Stomach smooth muscle (tissue), 2 donors: ENCODE results near the gene IL36A.

Experiments
- H3K27ac ChIP-seq: one replicate; pipeline ENCODE4 v1.7.0; 2013; ENCODE audit warnings: mild to moderate bottlenecking, low read length, inconsistent platforms
- H3K27me3 ChIP-seq, 2 donors: one replicate each; pipeline ENCODE4 v1.7.0; 2013; ENCODE audit warnings: low read length in 2 of 2; ENCODE audit not compliant: insufficient read depth in 2 of 2, control insufficient read depth in 1 of 2
- H3K36me3 ChIP-seq, 2 donors: one replicate each; pipeline ENCODE4 v1.7.0; 2013; ENCODE audit warnings: low read length in 2 of 2; ENCODE audit not compliant: control insufficient read depth in 2 of 2, insufficient read depth in 2 of 2
- H3K4me1 ChIP-seq: one replicate; pipeline ENCODE4 v1.7.0; 2013; ENCODE audit warnings: low read length; ENCODE audit not compliant: control insufficient read depth, insufficient read depth
- H3K4me3 ChIP-seq, 2 donors: one replicate each; pipeline ENCODE4 v1.7.0; 2013; ENCODE audit warnings: low read length in 2 of 2
- H3K9ac ChIP-seq, 2 donors: one replicate each; pipeline ENCODE4 v1.7.0; 2013; ENCODE audit warnings: low read length in 2 of 2, mild to moderate bottlenecking in 1 of 2
- H3K9me3 ChIP-seq, 2 donors: one replicate each; pipeline ENCODE4 v1.7.0; 2013; ENCODE audit warnings: low read length in 2 of 2; ENCODE audit not compliant: control insufficient read depth in 2 of 2
- donor health status: healthy.
- donor health status: Pancreatic carcinoma.

Gene IL36A

GRCh38 chr2:113041871-113042270 lies 36.6 kb downstream of the IL36A start:
- no peak overlapping the region for H3K27ac ChIP-seq

DNA sequence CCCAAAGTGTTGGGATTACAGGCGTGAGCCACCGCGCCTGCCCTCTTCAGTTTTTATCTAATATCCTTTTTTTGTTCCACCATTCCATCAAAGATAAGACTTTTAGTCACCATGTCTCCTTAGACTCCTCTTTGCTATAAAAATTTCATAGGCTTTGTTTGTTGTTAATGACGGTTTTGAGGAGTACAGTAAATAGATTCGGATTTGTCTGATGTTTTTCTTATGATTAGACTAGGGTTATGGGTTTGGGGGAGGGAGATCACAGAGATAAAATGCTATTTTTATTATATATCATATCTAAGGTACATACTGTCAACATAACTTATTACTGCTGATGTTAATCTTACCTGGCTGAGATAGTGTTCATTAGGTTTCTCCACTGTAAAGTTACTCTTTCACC lies 41.2 kb downstream of the IL36A start:
- Histone ChIP-seq H3K4me1 (no peaks in the 10 kb centered on the region), H3K9ac (no peak overlapping the region), H3K36me3 (no peaks in the 10 kb centered on the region), H3K27me3 (no peaks in the 10 kb centered on the region), H3K4me3 (no peak overlapping the region), H3K27ac (no peak overlapping the region), H3K9me3 (no peaks in the 10 kb centered on the region)

More at GRCh38 chr2:113041871-113042270, 36.6 kb downstream of the IL36A start:
- Histone ChIP-seq H3K4me1 (no peaks in the 10 kb centered on the region), H3K9me3 (no peaks in the 10 kb centered on the region), H3K4me3 (no peak overlapping the region), H3K9ac (no peak overlapping the region), H3K27me3 (no peaks in the 10 kb centered on the region), H3K36me3 (no peaks in the 10 kb centered on the region)

DNA sequence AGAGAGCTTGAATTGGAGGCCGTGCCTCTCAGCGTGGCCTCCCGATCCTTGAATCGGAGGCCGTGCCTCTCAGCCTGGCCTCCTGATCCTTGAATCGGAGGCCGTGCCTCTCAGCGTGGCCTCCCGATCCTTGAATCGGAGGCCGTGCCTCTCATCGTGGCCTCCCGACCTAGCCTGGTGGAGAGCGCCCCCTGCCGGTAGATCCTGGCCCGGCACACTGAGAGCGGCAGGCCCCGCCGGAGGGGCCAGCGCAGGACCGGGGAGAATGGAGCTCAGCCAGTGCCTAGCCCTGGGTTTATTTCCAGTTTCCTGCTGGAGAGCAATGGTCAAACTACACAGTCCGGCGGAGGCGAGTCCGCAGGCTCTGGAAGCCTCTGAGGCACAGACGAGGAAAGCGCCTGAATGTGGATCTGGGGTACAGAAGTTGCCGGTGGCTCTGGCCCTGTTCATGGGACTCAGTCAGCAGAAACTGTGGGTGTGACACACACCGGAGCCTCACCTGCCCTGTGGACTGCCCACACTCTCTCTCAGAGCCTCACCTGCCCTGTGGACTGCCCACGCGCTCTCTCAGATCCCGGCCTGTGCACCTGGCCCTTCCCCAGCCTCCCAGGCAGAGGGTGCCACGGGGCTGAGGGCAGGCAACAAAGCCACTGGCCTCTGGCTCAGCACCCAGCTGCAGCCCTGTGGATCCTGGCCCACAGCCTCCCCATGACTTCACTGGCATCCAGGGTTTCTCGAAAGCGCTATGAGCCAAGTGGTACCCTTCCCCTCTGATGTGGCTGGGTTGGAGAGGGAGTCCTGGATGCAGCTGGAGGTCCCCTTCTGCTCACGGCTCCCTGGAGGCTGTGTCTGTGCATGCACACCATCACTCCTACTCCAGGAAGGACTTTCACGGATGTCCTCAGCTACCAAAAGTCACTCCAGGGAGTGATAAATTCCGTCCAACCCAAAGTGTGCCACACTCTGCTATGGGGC lies 45.9 kb downstream of the IL36A start:
- Histone ChIP-seq H3K9ac (no peak overlapping the region), H3K9me3 (peaks cover 3 to 6% of the 10 kb centered on the region in 2 donors), H3K4me3 (no peak overlapping the region), H3K4me1 (no peaks in the 10 kb centered on the region), H3K27ac (no peak overlapping the region), H3K36me3 (no peaks in the 10 kb centered on the region), H3K27me3 (no peaks in the 10 kb centered on the region)

DNA sequence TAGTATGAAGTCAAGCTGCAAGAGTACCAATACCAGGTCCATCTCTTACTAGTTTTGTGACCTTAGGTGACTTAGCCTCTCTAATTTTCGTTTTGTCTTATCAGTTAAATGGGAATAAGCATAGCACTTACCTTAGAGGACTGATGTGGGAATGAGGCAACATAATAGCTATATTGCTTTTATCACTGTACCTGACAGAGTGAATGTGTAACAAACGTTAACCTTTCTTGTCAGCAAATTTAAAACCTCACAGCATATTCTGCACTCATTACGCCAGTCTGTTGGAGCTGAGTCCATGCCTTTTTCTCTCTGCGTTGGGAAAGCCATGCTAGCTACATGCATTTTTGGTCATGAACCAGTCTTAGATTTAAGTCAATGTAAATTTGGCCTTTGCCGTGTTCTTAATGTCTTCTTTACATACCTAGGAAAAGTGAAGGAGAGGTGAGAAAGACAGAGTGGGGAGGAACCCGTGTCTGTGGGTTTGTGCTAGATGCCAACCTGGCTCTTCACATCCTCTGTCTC lies 47.2 kb downstream of the IL36A start, which contains the start of gene IL36B:
IL36B (minus strand) TSS at position 472 of the 522 bp plus-strand sequence.
- Histone ChIP-seq H3K9ac (no peak within 1 kb of the TSS), H3K4me1 (no peaks in the 10 kb centered on the region), H3K27me3 (no peaks in the 10 kb centered on the region), H3K4me3 (no peak within 1 kb of the TSS), H3K27ac (no peak within 1 kb of the TSS), H3K36me3 (no peaks in the 10 kb centered on the region), H3K9me3 (peaks cover 4 to 8% of the 10 kb centered on the region in 2 donors)

- H3K27me3 ChIP-seq = no peaks in the 10 kb centered on the region
Measured at GRCh38 chr2:113053666-113054065, 48.4 kb downstream of the IL36A start.

DNA sequence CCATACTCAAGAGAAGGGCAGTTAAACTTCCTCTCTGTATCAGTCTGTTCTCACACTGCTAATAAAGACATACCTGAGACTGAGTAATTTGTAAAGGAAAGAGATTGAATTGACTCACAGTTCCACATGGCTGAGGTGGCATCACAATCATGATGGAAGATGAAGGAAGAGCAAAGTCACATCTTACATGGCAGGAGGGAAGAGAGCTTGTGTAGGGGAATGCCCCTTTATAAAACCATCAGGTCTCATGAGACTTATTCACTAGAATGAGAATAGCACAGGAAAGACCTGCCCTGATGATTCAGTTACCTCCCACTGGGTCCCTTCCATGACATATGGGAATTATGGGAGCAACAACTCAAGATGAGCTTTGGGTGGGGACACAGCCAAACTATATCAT lies 48.8 kb downstream of the IL36A start:
- Histone ChIP-seq H3K9ac (no peak overlapping the region), H3K27ac (no peak overlapping the region), H3K27me3 (no peaks in the 10 kb centered on the region), H3K36me3 (no peaks in the 10 kb centered on the region), H3K9me3 (peaks cover 4 to 8% of the 10 kb centered on the region in 2 donors), H3K4me3 (no peak overlapping the region), H3K4me1 (no peaks in the 10 kb centered on the region)

More at GRCh38 chr2:113053666-113054065, 48.4 kb downstream of the IL36A start:
- Histone ChIP-seq H3K9ac (no peak overlapping the region), H3K4me1 (no peaks in the 10 kb centered on the region), H3K4me3 (no peak overlapping the region), H3K27ac (no peak overlapping the region), H3K9me3 (peaks cover 4 to 8% of the 10 kb centered on the region in 2 donors), H3K36me3 (no peaks in the 10 kb centered on the region)

GRCh38 chr2:113056521-113056920 lies 51.3 kb downstream of the IL36A start:
- no peaks in the 10 kb centered on the region for H3K36me3 ChIP-seq
- no peak overlapping the region for H3K4me3 ChIP-seq
- H3K27ac ChIP-seq = no peak overlapping the region
- peaks cover 4 to 8% of the 10 kb centered on the region in 2 donors for H3K9me3 ChIP-seq
- H3K9ac ChIP-seq = no peak overlapping the region
- H3K27me3 ChIP-seq = no peaks in the 10 kb centered on the region
- no peaks in the 10 kb centered on the region for H3K4me1 ChIP-seq

- Histone ChIP-seq H3K9me3 (peaks cover 4 to 8% of the 10 kb centered on the region in 2 donors), H3K9ac (no peak overlapping the region), H3K4me1 (no peaks in the 10 kb centered on the region), H3K4me3 (no peak overlapping the region), H3K27me3 (peaks cover 0 to 1% of the 10 kb centered on the region in 2 donors), H3K27ac (no peak overlapping the region), H3K36me3 (no peaks in the 10 kb centered on the region)
Measured at GRCh38 chr2:113057117-113057516, 51.9 kb downstream of the IL36A start.
